Muscle of leg (tissue), 11 donors: ENCODE measurements around the gene FAM53B. TPM values are rescaled to one million over a fixed set of nuclear protein-coding genes. Genes with fewer than 3 reads are reported as not detected.

Experiments used
- DNase-seq: peaks from one replicate; pipeline ENCODE4 v3.0.0; 2013
- H3K27ac ChIP-seq: one replicate; pipeline ENCODE4 v1.5.1; 2013; ENCODE audit warnings: mild to moderate bottlenecking, low read length, control low read depth
- H3K27me3 ChIP-seq: one replicate; pipeline ENCODE4 v1.6.1; 2013; ENCODE audit warnings: low read length; ENCODE audit not compliant: control insufficient read depth, insufficient read depth
- H3K36me3 ChIP-seq: one replicate; pipeline ENCODE4 v1.6.1; 2013; ENCODE audit warnings: low read length; ENCODE audit not compliant: control insufficient read depth, insufficient read depth
- H3K4me1 ChIP-seq: one replicate; pipeline ENCODE4 v1.6.1; 2013; ENCODE audit warnings: low read length; ENCODE audit not compliant: control insufficient read depth, insufficient read depth
- H3K4me3 ChIP-seq: one replicate; pipeline ENCODE4 v1.5.1; 2013; ENCODE audit warnings: low read length, control low read depth
- H3K9me3 ChIP-seq: replicated peaks from 2 replicates; pipeline ENCODE4 v1.6.1; 2013; ENCODE audit warnings: low read depth, low read length; ENCODE audit not compliant: control insufficient read depth
- WGBS: methylation state at CpG from one replicate; pipeline ENCODE4 v1.1.5; 2013; ENCODE audit warnings: missing lambda C conversion rate; ENCODE audit not compliant: insufficient coverage; 5-methylcytosine and 5-hydroxymethylcytosine counted together
- polyA plus RNA-seq, 8 donors: library from polyadenylated mRNA; unstranded; fragments of 120-200 nt; gene quantifications; one replicate each; pipeline versions ENCODE4 v1.2.1 to v1.2.3, GENCODE V29; 2013; ENCODE audit warnings: inconsistent platforms in 1 of 8, low replicate concordance in 1 of 8; ENCODE audit not compliant: insufficient read length in 8 of 8, insufficient read depth in 1 of 8
- total RNA-seq: library from RNA; stranded (reverse); fragments of 120-200 nt; gene quantifications from one replicate; pipeline ENCODE4 v1.2.4, GENCODE V29; 2013

FAM53B gene
- total and polyA plus RNA-seq, 9 donors = 23.6 to 31.2 (median 27.0) TPM

DNA sequence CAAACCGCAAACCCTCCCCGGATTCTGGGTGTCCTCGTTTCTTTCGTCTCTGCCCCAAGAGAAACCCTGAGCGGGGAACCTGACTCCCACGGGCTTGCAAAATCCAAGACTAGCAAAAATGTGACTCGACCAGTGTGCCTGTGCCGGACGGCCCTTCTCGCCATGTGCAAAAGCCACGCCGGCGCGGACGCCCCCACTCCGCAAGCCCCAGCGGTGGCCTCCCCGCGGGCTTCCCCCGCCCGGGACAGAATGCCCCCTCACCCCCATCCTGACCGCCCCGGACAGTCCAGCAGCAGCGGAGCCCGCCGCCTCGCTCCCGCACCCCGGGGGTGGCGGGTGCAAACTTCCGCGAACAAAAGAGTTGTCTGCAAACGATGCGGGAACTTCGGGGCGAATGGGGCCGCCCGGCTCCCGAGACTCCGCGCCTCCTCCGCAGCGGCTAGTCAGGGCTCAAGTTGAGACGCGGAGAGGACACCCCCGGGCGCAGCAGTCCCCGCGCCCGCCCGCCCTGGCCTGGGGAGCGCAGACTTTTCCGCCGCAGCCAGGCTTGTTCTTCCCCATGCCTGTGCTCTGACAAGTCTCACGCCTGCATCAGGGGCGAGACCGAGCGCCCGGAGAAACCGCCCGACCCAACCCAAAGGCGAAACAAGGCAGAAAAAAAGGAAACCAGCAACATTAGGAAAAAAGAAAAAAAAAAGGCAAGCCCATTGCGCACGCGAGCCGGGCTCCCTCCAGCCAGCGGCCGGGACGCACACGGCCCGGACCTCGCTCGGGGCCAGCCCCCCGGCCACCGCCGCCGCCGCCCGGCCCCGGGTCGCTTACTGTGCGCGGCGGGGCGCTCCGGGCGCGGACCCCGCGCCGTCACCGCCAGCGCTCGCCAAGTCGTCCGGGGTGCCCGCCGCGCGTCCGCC is 732 bp downstream of the FAM53B start:
- Histone ChIP-seq H3K9me3 (no peaks in the 10 kb centered on the region), H3K36me3 (peaks cover 2% of the 10 kb centered on the region), H3K27me3 (no peaks in the 10 kb centered on the region), H3K4me3 (peak overlapping the region; percentile 81), H3K4me1 (peaks cover 42% of the 10 kb centered on the region), H3K27ac (peak overlapping the region; percentile 86)
- peak; percentile 59 for DNase-seq
- WGBS = 0% methylated on average over 98 of the region's 101 CpGs

DNA sequence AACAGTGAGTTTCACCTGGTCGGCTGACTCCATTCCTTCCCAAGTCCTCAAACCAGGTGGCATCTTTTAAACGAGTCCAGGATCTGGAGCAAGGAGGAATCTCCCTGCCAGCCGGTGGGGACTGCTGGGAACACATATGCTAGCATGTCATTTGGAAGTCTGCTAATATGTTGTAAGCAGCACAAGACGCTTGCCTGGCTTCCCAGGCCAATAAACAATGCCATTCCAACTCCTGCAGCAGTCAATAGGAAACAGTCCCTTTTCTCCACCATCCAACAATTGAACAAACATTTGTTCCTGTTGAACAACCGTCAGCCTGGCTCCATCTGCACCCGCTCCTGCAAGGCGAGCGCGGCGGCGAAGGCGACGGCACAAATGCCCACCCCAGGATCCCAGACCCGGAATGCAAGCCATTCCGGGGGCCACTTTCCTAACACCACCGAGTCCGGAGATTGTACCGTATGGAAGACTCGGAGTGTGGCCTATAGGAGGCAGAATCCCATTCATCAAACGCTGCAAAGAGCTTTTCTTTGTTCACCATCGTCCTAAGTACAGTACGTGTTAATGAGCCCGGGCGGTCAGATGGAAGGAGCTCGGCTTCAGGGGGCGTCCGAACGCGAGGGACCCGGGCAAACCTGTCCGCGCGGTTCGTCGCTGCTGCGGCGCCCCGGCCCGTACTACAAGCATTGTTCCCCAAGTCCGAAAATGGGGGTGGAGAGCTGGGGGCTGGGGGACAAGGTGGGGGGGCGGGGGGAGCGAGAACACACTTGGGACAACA is 1.6 kb downstream of the FAM53B start:
- Histone ChIP-seq H3K27ac (peak overlapping the region; percentile 86), H3K27me3 (no peaks in the 10 kb centered on the region), H3K4me3 (peak overlapping the region; percentile 81), H3K9me3 (no peaks in the 10 kb centered on the region), H3K36me3 (no peaks in the 10 kb centered on the region), H3K4me1 (peaks cover 51% of the 10 kb centered on the region)
- WGBS = 1% methylated on average over 21 of the region's 42 CpGs
- DNase-seq = peak; percentile 68

DNA sequence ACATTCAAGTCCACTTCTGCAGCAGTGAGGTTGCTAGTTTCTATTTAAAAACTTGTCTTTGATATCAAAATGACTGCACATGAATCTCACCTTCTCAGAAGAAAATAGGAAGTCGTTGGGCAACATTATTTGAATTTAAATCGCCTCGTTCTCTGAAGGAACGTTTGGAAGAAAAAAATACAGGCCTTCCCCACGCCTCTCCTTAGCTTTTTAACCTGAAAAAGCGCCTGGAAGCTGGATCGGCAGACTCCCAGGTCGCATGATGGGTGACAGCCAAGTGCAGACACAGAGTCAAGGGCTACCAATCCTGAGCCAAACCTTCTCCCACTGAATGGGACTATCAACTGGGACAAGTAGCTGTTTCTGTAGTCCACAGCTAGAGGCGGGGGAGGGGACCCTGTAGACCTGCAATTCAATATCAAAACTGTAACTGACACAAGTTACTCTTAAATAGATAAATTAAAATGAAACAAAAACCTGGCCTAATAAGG is 2.2 kb downstream of the FAM53B start:
- no peaks in the 10 kb centered on the region for H3K9me3 ChIP-seq
- no peaks in the 10 kb centered on the region for H3K27me3 ChIP-seq
- 38% methylated on average over 7 of the region's 9 CpGs for WGBS
- peaks cover 57% of the 10 kb centered on the region for H3K4me1 ChIP-seq
- no peaks in the 10 kb centered on the region for H3K36me3 ChIP-seq
- no peak for DNase-seq
- H3K4me3 ChIP-seq = peak overlapping the region; percentile 81
- H3K27ac ChIP-seq = peak overlapping the region; percentile 86

DNA sequence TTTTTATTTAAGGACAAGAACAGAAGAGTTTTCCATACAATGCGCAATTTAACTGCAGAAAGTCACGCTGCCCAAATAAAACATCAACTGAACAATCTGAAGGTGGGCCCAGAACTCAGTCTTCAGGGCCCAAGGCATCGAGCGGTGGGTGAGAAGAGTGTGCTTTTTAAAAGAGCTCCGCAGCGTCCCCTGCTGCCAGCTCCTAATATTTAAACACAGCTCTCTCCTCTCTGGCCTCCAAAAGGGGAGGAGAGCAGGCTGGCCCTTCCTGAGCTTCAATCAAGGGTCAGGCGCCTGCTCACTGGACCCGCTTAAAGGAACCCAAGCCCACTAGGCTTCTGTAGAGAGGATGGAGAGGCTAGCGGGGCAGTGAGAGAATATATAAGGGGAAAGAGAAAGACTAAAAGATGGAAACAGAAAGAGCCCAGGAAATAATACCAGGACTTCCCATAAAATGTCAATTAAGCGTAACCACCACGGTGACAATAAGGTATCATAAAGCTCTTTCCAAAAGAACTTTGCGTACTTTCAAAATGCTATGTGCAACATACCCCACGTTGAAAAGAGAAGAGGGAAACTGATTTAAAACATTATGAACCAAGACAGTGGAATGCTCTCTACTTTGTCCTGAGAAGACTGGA is 2.8 kb downstream of the FAM53B start:
- no peaks in the 10 kb centered on the region for H3K9me3 ChIP-seq
- H3K4me1 ChIP-seq = peaks cover 63% of the 10 kb centered on the region
- no CpG with 5 or more reads among the region's 13 CpGs for WGBS
- peak overlapping the region; percentile 86 for H3K27ac ChIP-seq
- peak; percentile 96 for DNase-seq
- no peaks in the 10 kb centered on the region for H3K36me3 ChIP-seq
- H3K4me3 ChIP-seq = no peak overlapping the region
- no peaks in the 10 kb centered on the region for H3K27me3 ChIP-seq

DNA sequence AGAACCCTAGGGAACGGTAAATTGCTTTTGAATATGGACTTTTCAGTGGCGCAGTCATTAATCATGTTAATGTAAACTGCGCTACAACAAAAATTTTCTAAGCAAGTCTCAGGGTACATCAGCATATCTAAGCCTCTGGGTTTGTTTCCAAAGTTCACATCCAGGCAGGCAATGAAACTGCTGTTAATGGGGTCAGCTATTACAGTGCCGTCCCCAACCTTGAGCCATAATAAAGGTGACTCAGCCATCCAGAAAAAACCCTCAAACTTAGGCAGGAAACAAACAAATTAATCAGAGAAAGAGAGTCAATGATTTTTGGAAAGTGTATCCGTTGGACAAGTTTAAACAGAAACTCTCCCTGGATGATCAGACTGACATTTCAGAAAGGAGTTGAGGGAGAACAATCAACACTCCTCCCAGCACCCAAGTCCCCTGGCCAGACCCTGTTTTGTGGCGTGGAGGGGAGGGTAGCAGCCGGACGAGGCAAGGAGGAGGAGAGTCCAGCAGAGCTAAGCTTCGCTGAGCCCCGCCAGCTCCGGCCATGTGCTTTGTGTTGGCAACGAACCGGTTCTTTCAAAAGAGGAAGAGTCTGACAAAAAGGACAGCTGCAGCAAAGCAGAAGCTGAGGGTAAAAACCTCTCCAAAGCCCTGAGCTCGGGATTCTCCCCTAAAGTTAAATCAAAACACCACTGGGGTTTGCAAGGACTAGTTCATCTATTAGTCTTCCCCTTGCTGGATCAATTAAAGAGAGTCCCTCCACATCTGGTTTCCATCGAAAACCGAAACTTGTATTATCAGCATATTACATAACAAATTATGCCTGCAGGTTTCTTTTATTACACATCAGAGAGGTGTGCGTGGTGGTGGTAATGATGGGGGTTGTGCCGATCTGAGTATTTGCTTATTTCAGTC is 3.6 kb downstream of the FAM53B start:
- Histone ChIP-seq H3K4me3 (no peak overlapping the region), H3K27me3 (no peaks in the 10 kb centered on the region), H3K27ac (peak overlapping the region; percentile 86), H3K9me3 (no peaks in the 10 kb centered on the region), H3K4me1 (peaks cover 70% of the 10 kb centered on the region), H3K36me3 (no peaks in the 10 kb centered on the region)
- peak; percentile 96 for DNase-seq
- 3% methylated on average over 7 of the region's 18 CpGs for WGBS

DNA sequence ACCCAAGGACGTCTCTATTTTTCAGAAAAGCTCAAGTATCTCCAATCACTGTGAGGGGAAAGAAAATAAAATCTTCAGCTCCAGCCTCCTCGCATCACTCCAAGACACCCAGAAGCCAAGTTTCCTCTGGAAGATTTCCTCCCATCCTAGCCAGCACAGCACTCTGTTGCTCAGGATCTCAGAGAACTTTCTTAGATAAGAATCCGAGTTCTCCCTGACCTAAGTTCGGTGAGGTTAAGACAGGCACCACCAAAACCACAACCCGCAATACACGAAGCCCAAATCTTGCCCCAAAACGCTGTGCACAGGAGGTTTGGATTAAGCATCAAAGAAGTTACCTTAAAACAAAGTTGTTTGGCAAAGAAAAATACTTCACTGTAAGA is 4.2 kb downstream of the FAM53B start:
- H3K9me3 ChIP-seq = no peaks in the 10 kb centered on the region
- H3K27ac ChIP-seq = peak overlapping the region; percentile 86
- H3K27me3 ChIP-seq = no peaks in the 10 kb centered on the region
- DNase-seq = peak; percentile 96
- no peaks in the 10 kb centered on the region for H3K36me3 ChIP-seq
- no peak overlapping the region for H3K4me3 ChIP-seq
- H3K4me1 ChIP-seq = peaks cover 76% of the 10 kb centered on the region
- 0% methylated on average over 1 of the region's 7 CpGs for WGBS

DNA sequence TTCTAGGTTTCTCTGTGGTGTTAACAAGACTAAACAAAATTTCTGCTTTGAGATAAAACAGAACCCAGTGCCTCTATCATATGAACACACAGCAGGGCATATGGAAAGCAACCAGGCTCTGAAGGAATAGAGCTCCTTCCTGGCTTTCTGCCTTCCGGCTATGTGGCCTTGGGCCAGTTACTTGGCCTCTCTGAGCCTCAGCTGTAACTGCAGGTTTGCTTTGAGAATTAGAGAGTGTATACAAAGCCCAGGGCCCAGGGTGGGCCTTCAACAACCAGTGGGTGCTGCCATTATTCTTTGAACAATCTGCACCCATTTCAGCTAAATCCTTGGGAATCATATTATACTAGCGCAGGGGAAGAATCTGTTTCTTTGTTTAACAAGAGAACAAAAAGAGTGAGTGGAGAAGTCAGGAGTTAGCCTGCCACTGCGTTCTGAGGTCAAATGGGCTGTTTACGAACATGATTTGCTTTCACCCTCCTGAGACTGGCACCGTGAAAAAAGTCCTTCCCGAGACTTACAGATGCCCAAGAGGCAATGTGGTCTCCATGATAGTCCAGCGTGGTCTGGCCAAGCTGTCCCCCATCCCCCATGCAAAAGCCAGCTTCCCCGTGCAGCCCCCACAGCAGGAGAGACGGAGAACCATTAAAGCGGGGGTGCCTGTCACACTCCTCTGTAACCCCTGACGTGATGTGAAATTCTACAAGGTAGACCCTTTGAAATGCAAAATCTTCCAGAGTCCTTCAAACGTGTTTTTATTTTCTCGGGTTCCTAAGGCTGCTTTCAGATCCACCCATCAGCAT is 4.9 kb downstream of the FAM53B start:
- Histone ChIP-seq H3K27me3 (no peaks in the 10 kb centered on the region), H3K4me3 (no peak overlapping the region), H3K9me3 (no peaks in the 10 kb centered on the region), H3K36me3 (peaks cover 3% of the 10 kb centered on the region), H3K27ac (peak overlapping the region; percentile 86), H3K4me1 (peaks cover 80% of the 10 kb centered on the region)
- DNase-seq = no peak
- WGBS = 26% methylated on average over 9 of the region's 13 CpGs

DNA sequence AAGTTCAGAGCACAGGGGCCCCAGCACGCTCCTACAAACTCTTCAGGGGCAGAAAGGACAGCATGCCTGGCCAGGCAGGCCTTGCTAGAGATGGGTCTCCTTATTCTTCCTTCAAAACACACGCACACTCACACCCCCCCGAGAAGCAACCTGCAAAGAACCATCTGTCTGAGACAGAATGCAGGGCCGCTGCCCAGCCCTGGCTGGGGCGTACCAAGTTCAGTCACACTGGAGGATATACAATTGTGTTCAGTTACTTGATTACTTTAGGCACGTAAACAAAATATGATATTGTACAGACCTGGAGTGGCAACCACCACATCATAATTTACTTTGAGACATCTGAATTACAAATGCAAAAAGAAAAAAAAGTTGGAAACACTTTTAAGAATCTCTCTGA is 5.7 kb downstream of the FAM53B start:
- peaks cover 6% of the 10 kb centered on the region for H3K36me3 ChIP-seq
- H3K4me1 ChIP-seq = peaks cover 88% of the 10 kb centered on the region
- no peak for DNase-seq
- no CpG with 5 or more reads among the region's 6 CpGs for WGBS
- no peaks in the 10 kb centered on the region for H3K9me3 ChIP-seq
- no peak overlapping the region for H3K27ac ChIP-seq
- H3K27me3 ChIP-seq = no peaks in the 10 kb centered on the region
- no peak overlapping the region for H3K4me3 ChIP-seq

DNA sequence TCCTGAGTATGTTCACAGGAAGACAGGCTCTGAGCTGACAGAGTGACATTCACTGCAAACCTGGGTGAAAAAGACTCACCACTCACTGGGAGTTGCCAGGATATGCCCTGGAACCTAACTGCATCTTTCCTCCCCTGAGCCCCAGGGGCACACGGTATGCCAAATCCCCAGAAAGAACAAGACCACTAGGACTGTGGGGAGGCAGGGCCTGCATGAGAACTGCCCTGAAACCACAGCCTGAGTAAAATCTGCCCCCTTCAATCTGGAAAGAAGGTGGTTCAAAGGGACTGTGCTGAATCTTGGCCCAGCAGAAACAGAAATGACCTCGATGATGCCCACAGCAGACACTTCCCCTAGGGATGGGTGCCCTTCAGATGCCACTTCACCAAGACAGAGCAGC is 6.5 kb downstream of the FAM53B start:
- WGBS = 78% methylated on average over 1 of the region's 2 CpGs
- Histone ChIP-seq H3K9me3 (no peaks in the 10 kb centered on the region), H3K27ac (peak overlapping the region; percentile 74), H3K36me3 (peaks cover 10% of the 10 kb centered on the region), H3K4me3 (no peak overlapping the region), H3K27me3 (no peaks in the 10 kb centered on the region), H3K4me1 (peaks cover 95% of the 10 kb centered on the region)
- no peak for DNase-seq
